Testis (tissue), 2 donors: ENCODE results near the gene FUCA1.

Experiments used
- CTCF ChIP-seq, 3 experiments: fragments of 450-650 bp in 2 of 3; fragments of 200-600 bp in 1 of 3; sonication (generic) in 1 of 3; IDR thresholded peaks; one replicate each; pipeline ENCODE4 v1.5.1; 2016 to 2019; ENCODE audit warnings: antibody characterized with exemption in 3 of 3, mild to moderate bottlenecking in 2 of 3, moderate library complexity in 1 of 3
- POLR2A ChIP-seq: fragments of 450-650 bp; IDR thresholded peaks from one replicate; pipeline ENCODE4 v1.6.1; 2017; ENCODE audit warnings: antibody characterized with exemption, mild to moderate bottlenecking, moderate library complexity

- TF ChIP-seq CTCF (IDR thresholded peaks at IDR 0.05) (peak; percentile 90 to 94 (median 93)), POLR2A (peak; percentile 66)
These were observed at the start of gene FUCA1 for GRCh38 chr1:23867895-23868556.
